ENCODE measurements around the gene TMEM156.

- TF ChIP-seq CTCF (IDR thresholded peaks at IDR 0.05) (no peak), POLR2A (IDR thresholded peaks at IDR 0.05) (no peak)
Observed at GRCh38 chr4:38920186-38920585, 112.0 kb downstream of the TMEM156 start.

Data from esophagus squamous epithelium (tissue), 4 donors.